NCI-H510A treated with DMSO at 0.1 percent for 48 hours (cell line): ENCODE results near the gene IL1RAPL2.
"Not testable (repeated sequence)": the region's sequence is repeated elsewhere in the genome, so short reads cannot be mapped to it uniquely, and the experiment has no call there.

Experiments used
- DNase-seq: peaks from one replicate; lab custom pipeline; 2025; lab: John Stamatoyannopoulos, UW

The IL1RAPL2 gene

DNA sequence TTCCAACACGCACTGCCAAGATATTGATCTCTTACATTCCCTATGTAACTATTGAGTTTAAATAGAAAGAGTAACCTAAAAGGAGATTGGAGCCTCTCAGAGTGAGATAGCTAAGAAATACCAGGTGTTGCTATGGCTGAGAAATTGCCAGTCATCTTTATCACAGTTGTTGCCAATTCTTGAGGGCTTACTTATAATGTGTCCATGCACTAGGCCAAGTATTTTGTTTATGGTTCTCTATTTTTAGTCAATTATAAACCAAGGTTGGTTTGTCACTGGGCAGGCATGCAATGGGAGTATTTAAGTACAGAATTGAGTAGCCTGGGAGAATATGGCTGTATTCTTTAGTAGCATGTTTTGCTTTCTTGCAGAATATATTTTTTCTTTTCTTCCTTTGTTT, 452.9 kb downstream of the IL1RAPL2 start:
- DNase-seq: no peak

DNA sequence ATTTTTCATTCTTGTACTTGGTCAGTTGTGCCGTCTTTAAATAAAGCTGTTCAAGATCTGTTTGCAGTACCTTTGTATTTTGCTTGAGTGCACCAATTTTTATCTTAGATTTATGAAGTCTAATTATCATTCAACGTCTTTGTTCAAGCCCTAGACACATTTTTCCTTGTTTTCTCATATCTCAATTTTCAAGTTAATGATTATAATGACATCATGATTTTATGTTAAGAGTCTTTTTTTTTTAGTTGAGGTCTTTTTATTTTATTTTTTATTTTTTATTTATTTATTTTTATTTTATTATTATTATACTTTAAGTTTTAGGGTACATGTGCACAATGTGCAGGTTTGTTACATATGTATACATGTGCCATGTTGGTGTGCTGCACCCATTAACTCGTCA, 463.0 kb downstream of the IL1RAPL2 start:
- DNase-seq: not testable (repeated sequence)

GRCh38 chrX:105038672-105039328, 472.8 kb downstream of the IL1RAPL2 start:
- DNase-seq: no peak

DNA sequence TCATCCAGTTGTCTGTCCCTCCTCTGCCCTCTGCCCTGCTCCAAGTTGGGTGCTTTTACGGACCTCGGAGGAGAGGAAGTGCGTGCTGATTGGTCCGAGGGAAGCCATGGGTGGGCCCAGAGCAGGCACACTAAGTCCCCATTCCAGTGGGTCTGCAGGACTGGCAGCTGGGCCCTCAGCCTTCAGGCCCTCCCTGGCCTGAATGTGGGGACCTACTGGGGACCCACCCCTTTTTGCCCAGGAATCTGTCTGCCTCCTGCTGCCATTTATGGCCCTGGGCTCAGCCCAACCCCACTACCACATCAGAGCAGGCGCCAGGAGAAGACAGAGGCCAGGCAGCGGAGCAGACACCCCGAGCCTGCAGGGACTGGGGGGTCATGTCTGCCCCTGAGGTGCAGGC, 484.9 kb downstream of the IL1RAPL2 start:
- no peak for DNase-seq

DNA sequence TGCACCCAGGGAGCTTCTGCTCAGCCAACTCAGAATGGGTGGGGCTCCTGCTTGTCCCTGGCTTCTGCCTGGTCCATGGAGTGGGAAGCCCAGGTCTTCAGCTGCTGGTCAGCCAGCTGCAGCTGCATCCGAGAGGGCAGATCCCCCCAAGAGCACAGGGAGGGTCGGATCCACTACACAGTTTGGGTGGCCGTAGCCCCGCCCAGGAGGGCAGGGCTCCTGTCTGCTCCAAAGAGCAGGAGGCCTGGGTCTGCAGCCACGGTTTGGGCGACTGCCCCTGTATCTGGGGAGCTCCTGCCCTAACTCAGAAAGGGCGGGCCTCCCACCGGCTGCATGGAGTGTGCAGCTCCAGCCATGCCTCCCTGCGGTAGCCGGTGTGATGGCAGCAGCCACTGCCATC, 485.4 kb downstream of the IL1RAPL2 start:
- DNase-seq: no peak

DNA sequence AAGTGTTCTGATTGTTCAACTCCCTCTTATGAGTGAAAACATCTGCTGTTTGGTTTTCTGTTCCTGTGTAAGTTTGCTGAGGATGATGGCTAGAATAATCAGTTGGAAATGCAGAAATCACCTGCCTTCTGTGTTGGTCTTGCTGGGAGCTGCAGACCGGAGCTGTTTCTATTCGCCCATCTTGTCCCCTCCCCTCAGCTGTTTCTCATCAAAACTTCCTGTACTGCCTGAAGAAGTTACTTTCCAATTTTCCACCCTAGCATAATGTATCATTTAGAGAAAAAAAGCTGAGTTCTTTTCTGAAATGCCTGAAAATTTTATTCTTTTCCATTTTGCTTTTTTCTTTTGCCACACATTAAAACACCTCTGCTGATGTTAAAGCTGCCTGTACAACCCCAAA, 486.9 kb downstream of the IL1RAPL2 start:
- DNase-seq: no peak

- no peak for DNase-seq
Observed at GRCh38 chrX:105063743-105064142, 497.7 kb downstream of the IL1RAPL2 start.

GRCh38 chrX:105098201-105098600, 532.2 kb downstream of the IL1RAPL2 start:
- no peak for DNase-seq

GRCh38 chrX:105098812-105099211, 532.8 kb downstream of the IL1RAPL2 start:
- no peak for DNase-seq

DNA sequence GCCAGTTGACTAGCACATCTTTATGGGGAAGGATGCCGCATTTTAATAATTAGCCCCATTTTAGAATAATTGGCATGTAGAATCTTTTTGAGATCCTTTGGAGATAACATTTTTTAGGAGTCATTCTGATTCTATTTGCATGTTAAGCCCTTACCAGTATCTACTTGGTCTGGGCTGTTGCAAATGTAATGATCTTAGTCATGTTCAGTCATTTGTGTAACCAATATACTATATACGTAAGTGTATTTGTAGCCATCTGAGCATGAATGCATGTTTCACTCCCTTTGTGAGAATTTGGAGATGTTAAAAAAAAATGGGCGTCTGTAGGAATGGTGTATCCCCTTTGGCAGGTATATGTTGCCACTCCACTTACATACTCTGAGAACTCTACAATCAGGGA, 535.4 kb downstream of the IL1RAPL2 start:
- DNase-seq: no peak

DNA sequence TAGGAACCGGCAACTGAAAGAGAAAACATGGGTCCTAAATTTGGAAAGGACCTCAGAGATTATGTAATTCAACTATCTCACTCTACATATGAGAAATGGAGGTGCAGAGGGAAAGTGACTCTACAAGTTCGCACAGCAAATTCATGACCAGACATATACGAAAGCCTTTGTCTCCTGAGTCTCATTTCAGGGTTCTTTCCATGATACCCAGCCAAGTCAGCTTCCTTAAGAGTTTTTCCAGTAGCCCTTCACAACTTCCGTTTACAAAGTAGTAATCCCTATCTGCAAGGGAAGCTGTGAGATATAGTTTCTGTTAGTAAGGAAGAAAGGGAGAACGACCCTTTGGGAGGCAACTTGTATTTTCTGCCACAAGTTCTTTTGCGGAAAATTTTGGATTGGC, 543.9 kb downstream of the IL1RAPL2 start:
- DNase-seq: no peak

GRCh38 chrX:105114554-105115130, 548.6 kb downstream of the IL1RAPL2 start:
- no peak for DNase-seq

GRCh38 chrX:105115596-105116320, 549.8 kb downstream of the IL1RAPL2 start:
- DNase-seq: not testable (repeated sequence)

DNA sequence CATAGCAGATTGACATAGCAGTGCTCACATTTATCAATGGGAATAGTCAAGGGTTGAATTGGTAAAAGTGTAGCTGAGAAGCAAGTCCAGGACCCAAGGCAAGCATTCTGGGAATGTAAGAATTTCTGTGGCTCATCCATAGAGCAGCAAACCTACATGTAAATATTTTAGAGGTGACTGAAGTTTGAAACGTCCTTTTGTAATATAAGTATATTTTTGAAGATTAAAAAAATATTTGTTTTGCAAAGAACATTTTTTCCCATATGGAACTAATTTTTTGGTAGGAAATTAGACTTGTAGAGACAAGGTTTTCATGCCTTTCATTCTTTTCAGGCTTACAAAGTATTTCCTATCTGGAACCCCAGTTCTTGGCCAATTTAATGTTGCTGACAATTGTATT, 550.5 kb downstream of the IL1RAPL2 start:
- no peak for DNase-seq

- no peak for DNase-seq
Observed at GRCh38 chrX:105117621-105118020, 551.6 kb downstream of the IL1RAPL2 start.

DNA sequence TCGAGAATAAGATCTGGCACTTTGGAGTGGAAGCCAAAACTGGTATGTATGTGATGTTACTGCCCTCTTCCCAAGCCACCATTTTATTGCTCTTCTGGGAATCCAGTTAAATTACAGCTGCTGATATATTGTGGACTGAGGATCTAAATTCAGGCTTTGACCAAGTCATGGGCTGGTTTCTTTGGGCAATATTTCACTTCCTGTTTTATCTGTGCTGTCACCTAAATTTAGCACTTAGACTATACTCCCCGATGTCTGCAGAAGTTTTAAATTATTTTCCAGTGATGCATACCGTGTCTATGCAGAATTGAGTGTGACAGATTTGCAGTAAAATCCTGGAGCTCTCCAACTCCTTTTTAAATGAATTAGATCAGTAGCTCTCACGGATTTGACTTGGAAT, 554.5 kb downstream of the IL1RAPL2 start:
- no peak for DNase-seq

DNA sequence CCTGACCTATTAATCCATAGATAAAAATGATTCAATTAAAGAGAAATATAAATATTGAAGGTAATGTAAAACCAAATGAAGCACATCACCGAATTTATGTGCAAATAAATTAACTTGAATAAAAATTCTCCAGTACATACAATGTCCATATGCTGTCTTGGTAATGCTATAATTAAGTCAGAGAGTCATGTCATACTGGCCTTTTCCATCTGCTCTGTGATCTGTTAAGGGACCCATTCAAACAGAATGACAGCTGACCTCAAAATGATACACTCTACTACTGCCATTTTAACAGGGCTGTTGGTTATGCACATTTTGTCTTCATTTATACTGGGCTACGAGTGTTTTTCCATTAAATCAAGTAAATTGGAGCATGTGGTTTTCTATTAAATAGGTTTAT, 555.2 kb downstream of the IL1RAPL2 start:
- DNase-seq: no peak

GRCh38 chrX:105126201-105126600, 560.2 kb downstream of the IL1RAPL2 start:
- no peak for DNase-seq

GRCh38 chrX:105134273-105134672, 568.3 kb downstream of the IL1RAPL2 start:
- DNase-seq: no peak

DNA sequence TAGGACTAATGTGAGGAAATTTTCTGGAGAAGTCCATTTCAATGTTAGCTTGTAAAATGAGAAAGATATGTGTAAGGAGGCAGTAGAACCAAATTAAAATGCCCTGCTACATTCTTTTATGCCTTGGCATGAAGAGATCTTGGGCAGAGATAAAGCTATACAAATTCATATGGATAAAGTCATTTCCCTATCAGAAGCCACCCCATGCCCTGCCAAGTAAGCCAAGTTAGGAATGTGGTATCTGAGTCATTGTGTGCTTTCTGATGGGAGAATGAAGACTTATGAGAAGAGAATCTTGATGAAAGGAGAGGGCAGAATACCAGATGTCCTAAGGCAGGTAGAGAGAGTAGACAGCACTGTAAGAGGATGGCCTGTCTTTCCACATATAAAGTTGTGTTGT, 570.8 kb downstream of the IL1RAPL2 start:
- DNase-seq: no peak

GRCh38 chrX:105150036-105150435, 584.0 kb downstream of the IL1RAPL2 start:
- DNase-seq: no peak

- DNase-seq: no peak
Observed at GRCh38 chrX:105150557-105150956, 584.6 kb downstream of the IL1RAPL2 start.

GRCh38 chrX:105167233-105167632, 601.2 kb downstream of the IL1RAPL2 start:
- DNase-seq: no peak
